Testis (tissue), 3 donors: ENCODE data around the gene PLXNA1. TPM values are rescaled to one million over a fixed set of nuclear protein-coding genes. Genes with fewer than 3 reads are reported as not detected.

Experiments used
- DNase-seq: peaks from one replicate; pipeline ENCODE4 v3.0.0-alpha.2; 2019
- H3K27ac ChIP-seq, 2 donors: fragments of 200-600 bp; sonication (generic); one replicate each; pipeline ENCODE4 v1.5.1; 2019
- H3K27me3 ChIP-seq: fragments of 200-600 bp; sonication (generic); one replicate; pipeline ENCODE4 v1.5.1; 2019
- H3K36me3 ChIP-seq: fragments of 200-600 bp; sonication (generic); one replicate; pipeline ENCODE4 v1.5.1; 2017; ENCODE audit warnings: low read depth; ENCODE audit errors: missing control alignments
- H3K4me1 ChIP-seq: fragments of 200-600 bp; sonication (generic); one replicate; pipeline ENCODE4 v1.5.1; 2019
- H3K4me3 ChIP-seq, 2 donors: fragments of 200-600 bp; sonication (generic); one replicate each; pipeline ENCODE4 v1.5.1; 2017 to 2019
- H3K9me3 ChIP-seq: fragments of 200-600 bp; sonication (generic); one replicate; pipeline ENCODE4 v1.5.1; 2017
- CTCF ChIP-seq, 3 experiments: fragments of 450-650 bp in 2 of 3; fragments of 200-600 bp in 1 of 3; sonication (generic) in 1 of 3; IDR thresholded peaks; one replicate each; pipeline ENCODE4 v1.5.1; 2016 to 2019; ENCODE audit warnings: antibody characterized with exemption in 3 of 3, mild to moderate bottlenecking in 2 of 3, moderate library complexity in 1 of 3
- POLR2A ChIP-seq: fragments of 450-650 bp; IDR thresholded peaks from one replicate; pipeline ENCODE4 v1.6.1; 2017; ENCODE audit warnings: antibody characterized with exemption, mild to moderate bottlenecking, moderate library complexity
- WGBS, 2 donors: methylation state at CpG; one replicate each; pipeline ENCODE4 v1.1.5; 2018; 5-methylcytosine and 5-hydroxymethylcytosine counted together
- intact Hi-C: fragments of 100-400 bp; cut with DNase I; formaldehyde crosslinking; loops from one replicate; pipeline ENCODE4 v1.15.1; 2023; ENCODE audit warnings: low total_unique reads
- polyA plus RNA-seq: library from polyadenylated mRNA; stranded (reverse); fragments of 350-450 nt; fragmentation: Illumina TruSeq; extraction: RNeasy Lipid Tissue Mini Kit (QIAGEN cat#74804); gene quantifications from one replicate; pipeline ENCODE4 v1.2.3, GENCODE V29; 2014; ENCODE audit warnings: low read depth, low replicate concordance; ENCODE audit not compliant: insufficient read depth
- total RNA-seq, 2 donors: library from RNA; depleted of rRNA; stranded (reverse); fragments of >200 nt; gene quantifications; one replicate each; pipeline ENCODE4 v1.2.3, GENCODE V29; 2016

PLXNA1 gene
- total and polyA plus RNA-seq, 3 donors from 2014 or later: 29.3 to 79.7 (median 65.8) TPM

DNA sequence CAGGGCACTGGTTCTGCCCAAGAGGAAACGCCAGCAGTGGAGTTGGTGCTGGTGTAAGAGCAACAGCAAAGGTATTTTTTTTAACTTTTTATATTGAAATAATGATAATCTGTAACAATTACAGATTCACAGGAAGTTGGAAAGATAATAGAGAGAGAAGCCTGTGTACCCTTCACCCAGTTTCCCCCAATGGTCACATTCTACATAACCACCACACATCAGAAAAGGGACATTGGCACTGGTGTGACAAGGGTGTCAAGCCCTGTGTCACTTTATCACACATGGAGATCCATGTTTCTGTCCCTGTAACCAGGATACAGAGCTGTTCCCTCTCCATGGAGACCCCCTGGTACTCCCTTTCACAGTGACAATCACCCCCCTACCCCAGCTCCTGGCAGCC lies 9.1 kb upstream of the PLXNA1 start:
- intact Hi-C loops: no loop called here
- Histone ChIP-seq H3K4me3 (no peak overlapping the region), H3K9me3 (no peaks in the 10 kb centered on the region), H3K27me3 (no peaks in the 10 kb centered on the region), H3K36me3 (no peaks in the 10 kb centered on the region), H3K27ac (no peak overlapping the region), H3K4me1 (peaks cover 17% of the 10 kb centered on the region)
- no peak for DNase-seq
- 89 to 100% methylated on average over 1 of the region's 1 CpG for WGBS, 2 donors
- TF ChIP-seq POLR2A: no peak
- no peak for TF ChIP-seq CTCF (IDR thresholded peaks at IDR 0.05)

DNA sequence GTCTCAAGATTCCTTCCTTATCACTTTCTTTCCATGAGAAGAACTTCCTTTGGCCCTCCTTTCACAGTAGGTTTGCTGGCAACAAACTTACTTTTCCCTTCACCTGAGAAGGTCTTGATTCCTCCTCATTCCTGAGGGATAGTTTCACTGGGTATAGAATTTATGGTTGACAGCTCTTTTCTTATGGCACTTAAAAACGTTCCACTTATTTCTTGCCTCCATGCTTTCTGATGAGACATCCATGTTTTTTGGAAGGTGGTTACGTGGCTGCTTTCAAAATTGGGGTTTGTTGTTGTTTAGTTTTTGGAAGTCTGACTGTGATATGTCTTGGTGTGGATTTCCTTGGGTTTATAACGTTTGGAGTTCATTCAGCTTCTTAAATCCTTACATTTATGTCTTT lies 8.2 kb upstream of the PLXNA1 start:
- DNase-seq: no peak
- 83 to 85% methylated on average over 3 of the region's 3 CpGs for WGBS, 2 donors
- intact Hi-C loops: no loop called here
- H3K27ac ChIP-seq: no peak overlapping the region
- H3K4me1 ChIP-seq: peaks cover 17% of the 10 kb centered on the region
- H3K9me3 ChIP-seq: no peaks in the 10 kb centered on the region
- no peak overlapping the region for H3K4me3 ChIP-seq
- TF ChIP-seq POLR2A (no peak), CTCF (IDR thresholded peaks at IDR 0.05) (no peak)
- no peaks in the 10 kb centered on the region for H3K36me3 ChIP-seq
- H3K27me3 ChIP-seq: no peaks in the 10 kb centered on the region

GRCh38 chr3:126976906-126977305 lies 6.0 kb upstream of the PLXNA1 start:
- H3K36me3 ChIP-seq: no peaks in the 10 kb centered on the region
- no peaks in the 10 kb centered on the region for H3K27me3 ChIP-seq
- peaks cover 12% of the 10 kb centered on the region for H3K4me1 ChIP-seq
- TF ChIP-seq CTCF (IDR thresholded peaks at IDR 0.05): no peak
- no peak for TF ChIP-seq POLR2A
- 96 to 98% methylated on average over 6 to 7 of the region's 7 CpGs for WGBS, 2 donors
- no peaks in the 10 kb centered on the region for H3K9me3 ChIP-seq
- H3K27ac ChIP-seq: no peak overlapping the region
- H3K4me3 ChIP-seq: no peak overlapping the region
- DNase-seq: no peak
- intact Hi-C loops: no loop called here

DNA sequence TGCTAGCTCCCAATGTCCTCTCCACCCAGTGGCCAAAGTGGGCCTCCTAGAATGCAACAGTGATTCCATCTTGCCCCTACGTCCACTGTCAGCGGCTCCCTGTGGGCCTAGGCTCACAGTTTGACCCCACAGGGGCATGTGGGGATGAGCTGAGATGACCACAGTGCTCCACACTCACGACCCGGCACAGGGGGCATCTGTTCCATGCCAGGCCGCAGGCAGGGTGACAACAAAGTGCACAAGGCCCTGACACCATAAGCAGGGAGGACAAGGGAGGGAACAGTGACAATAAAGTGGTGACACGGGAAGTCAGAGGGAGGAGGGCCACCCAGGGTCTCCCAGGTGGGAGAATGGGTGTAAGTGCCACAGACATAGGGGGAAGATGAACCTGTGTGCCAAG lies 5.1 kb upstream of the PLXNA1 start:
- no peak overlapping the region for H3K27ac ChIP-seq
- no peak for TF ChIP-seq CTCF (IDR thresholded peaks at IDR 0.05)
- no peak for TF ChIP-seq POLR2A
- no peak for DNase-seq
- no peaks in the 10 kb centered on the region for H3K36me3 ChIP-seq
- H3K9me3 ChIP-seq: no peaks in the 10 kb centered on the region
- 90 to 92% methylated on average over 4 to 6 of the region's 6 CpGs for WGBS, 2 donors
- H3K4me3 ChIP-seq: no peak overlapping the region
- H3K27me3 ChIP-seq: no peaks in the 10 kb centered on the region
- intact Hi-C loops: no loop called here
- peaks cover 4% of the 10 kb centered on the region for H3K4me1 ChIP-seq

DNA sequence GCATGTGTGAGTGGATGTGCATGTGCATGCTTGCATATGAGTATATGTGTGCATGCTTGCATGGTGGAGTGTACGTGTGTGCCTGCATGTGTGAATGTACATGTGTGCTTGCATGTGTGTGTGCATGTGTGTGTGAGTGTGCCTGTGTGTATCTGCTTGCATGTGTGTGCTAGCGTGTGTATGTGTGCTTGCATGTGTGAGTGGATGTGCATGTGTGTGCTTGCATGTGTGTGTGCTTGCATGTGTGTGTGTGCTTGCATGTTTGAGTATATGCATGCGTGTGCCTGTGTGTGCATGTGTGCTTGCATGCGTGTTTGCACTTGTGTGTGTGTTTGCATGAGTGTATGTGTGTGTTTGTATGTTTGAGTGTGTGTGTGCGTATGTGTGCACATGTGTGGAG lies 4.6 kb upstream of the PLXNA1 start:
- no peaks in the 10 kb centered on the region for H3K36me3 ChIP-seq
- H3K27me3 ChIP-seq: no peaks in the 10 kb centered on the region
- no peaks in the 10 kb centered on the region for H3K9me3 ChIP-seq
- H3K4me1 ChIP-seq: peaks cover 4% of the 10 kb centered on the region
- intact Hi-C loops: no loop called here
- no peak overlapping the region for H3K27ac ChIP-seq
- DNase-seq: no peak
- 94% methylated on average over 5 of the region's 5 CpGs for WGBS, 2 donors
- H3K4me3 ChIP-seq: no peak overlapping the region
- TF ChIP-seq CTCF (IDR thresholded peaks at IDR 0.05) (no peak), POLR2A (no peak)
